Activated CD8-positive, alpha-beta T cell treated with anti-CD3 and anti-CD28 coated beads for 36 hours (primary cell): ENCODE data around the gene FXYD2. TPM values are rescaled to one million over a fixed set of nuclear protein-coding genes. Genes with fewer than 3 reads are reported as not detected.

Source experiments
- ATAC-seq: fragments of 200-7000 bp; cut with Tn5 transposase; one replicate; pipeline ENCODE4 v1.10.0; 2021; ENCODE audit warnings: mild to moderate bottlenecking, moderate library complexity
- CTCF ChIA-PET: fragments of 350-600 bp; sonication (Branson Sonifier 250); formaldehyde crosslinking; loops from one replicate; lab custom pipeline; 2021; ENCODE audit warnings: antibody characterized with exemption; lab: Charles Lee
- POLR2A ChIA-PET: fragments of 350-600 bp; sonication (Branson Sonifier 250); formaldehyde crosslinking; loops from one replicate; lab custom pipeline; 2021; ENCODE audit warnings: antibody characterized with exemption; lab: Charles Lee
- DNase-seq: peaks from one replicate; pipeline ENCODE4 v3.0.0-alpha.2; 2020
- H3K27ac Mint-ChIP-seq: one replicate; pipeline ENCODE4 v1.8.0; 2021; ENCODE audit warnings: mild to moderate bottlenecking, mixed read lengths
- H3K27me3 Mint-ChIP-seq: one replicate; pipeline ENCODE4 v1.8.0; 2021; ENCODE audit warnings: mixed read lengths
- H3K36me3 Mint-ChIP-seq: one replicate; pipeline ENCODE4 v1.8.0; 2021; ENCODE audit warnings: low read depth, mixed read lengths
- H3K4me1 Mint-ChIP-seq: one replicate; pipeline ENCODE4 v1.8.0; 2021; ENCODE audit warnings: low read depth, mixed read lengths
- H3K4me3 Mint-ChIP-seq: one replicate; pipeline ENCODE4 v1.8.0; 2021; ENCODE audit warnings: mild to moderate bottlenecking, moderate library complexity, mixed read lengths
- H3K9me3 Mint-ChIP-seq: one replicate; pipeline ENCODE4 v1.8.0; 2021; ENCODE audit warnings: mixed read lengths
- CTCF ChIP-seq: fragments of 200-600 bp; IDR thresholded peaks from one replicate; pipeline ENCODE4 v1.8.0; 2022; ENCODE audit warnings: antibody characterized with exemption, mild to moderate bottlenecking
- intact Hi-C: fragments of 100-400 bp; cut with micrococcal nuclease; formaldehyde crosslinking; loops from one replicate; pipeline ENCODE4 v1.10.0; 2022
- total RNA-seq, 2 experiments: library from RNA; stranded (reverse); gene quantifications; one replicate each; pipeline ENCODE4 v1.2.3, GENCODE V29; 2021

FXYD2 gene
- total RNA-seq, 2 experiments from 2014 or later: 6.7 to 7.2 TPM

DNA sequence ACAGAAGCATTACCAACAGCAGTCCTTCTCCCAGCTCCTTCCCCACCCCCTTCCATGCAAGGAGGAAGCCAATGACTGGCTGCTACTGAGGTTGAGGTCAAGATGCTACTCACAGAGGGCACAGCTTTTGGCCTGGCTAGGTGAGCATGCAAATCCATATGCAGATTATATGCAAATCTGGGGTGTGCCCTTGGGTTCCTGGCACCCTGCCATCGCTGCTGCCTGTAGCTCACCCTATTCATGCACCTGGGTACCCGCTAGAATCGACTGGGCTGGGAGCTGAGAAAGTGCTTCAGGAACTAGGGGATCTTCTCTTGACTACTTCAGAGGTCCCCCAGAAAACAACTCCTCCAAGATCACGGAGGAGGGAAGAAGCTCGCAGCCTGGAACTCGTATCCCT lies 31.6 kb downstream of the FXYD2 start:
- H3K27ac Mint-ChIP-seq: no peak overlapping the region
- no peak for TF ChIP-seq CTCF
- DNase-seq (no peak), ATAC-seq (no peak)
- peaks cover 13% of the 10 kb centered on the region for H3K4me1 Mint-ChIP-seq
- H3K27me3 Mint-ChIP-seq: peaks cover 42% of the 10 kb centered on the region
- no peak overlapping the region for H3K4me3 Mint-ChIP-seq
- H3K9me3 Mint-ChIP-seq: no peaks in the 10 kb centered on the region
- no peaks in the 10 kb centered on the region for H3K36me3 Mint-ChIP-seq
- intact Hi-C loops: no loop called here
- ChIA-PET POLR2A (no interaction called here), CTCF (interaction anchor here (0.8 to 2.1 kb wide), 4 partner anchors 14 to 367 kb away, joined by 3 to 9 read pairs (median 4); no protein-coding TSS in a partner anchor)

- no peak overlapping the region for H3K27ac Mint-ChIP-seq
- ATAC-seq: no peak
- intact Hi-C loops: no loop called here
- CTCF ChIA-PET: interaction anchor here (1.1 to 2.1 kb wide), 2 partner anchors 15 to 25 kb away, joined by 4 to 9 read pairs; no protein-coding TSS in a partner anchor
- no peaks in the 10 kb centered on the region for H3K9me3 Mint-ChIP-seq
- H3K36me3 Mint-ChIP-seq: no peaks in the 10 kb centered on the region
- H3K27me3 Mint-ChIP-seq: peaks cover 39% of the 10 kb centered on the region
- H3K4me1 Mint-ChIP-seq: peaks cover 10% of the 10 kb centered on the region
- no peak overlapping the region for H3K4me3 Mint-ChIP-seq
- TF ChIP-seq CTCF: no peak
- POLR2A ChIA-PET: no interaction called here
- DNase-seq: no peak
Observed at GRCh38 chr11:117792241-117792640, 32.3 kb downstream of the FXYD2 start.

DNA sequence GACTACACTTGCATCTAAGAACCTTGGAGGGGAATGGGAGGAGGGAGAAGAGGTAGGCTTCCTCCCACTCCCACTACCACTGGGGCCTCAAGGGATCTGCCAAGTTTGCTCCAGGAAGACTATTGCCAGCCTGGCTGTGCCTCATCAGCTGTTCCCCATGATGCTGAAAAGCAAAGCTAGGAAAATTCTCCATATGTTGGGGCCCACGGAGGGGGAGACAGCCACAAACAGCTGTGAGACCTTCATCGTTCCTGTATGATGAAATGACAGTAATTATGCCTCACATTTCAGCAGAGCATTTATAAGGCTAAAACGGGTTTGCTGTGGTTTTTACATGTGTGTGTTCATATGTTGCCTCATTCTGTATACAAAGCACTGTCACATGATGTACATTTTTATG lies 34.3 kb downstream of the FXYD2 start:
- no peak for ATAC-seq

GRCh38 chr11:117789241-117789640 lies 35.3 kb downstream of the FXYD2 start:
- H3K27ac Mint-ChIP-seq: no peak overlapping the region
- no peaks in the 10 kb centered on the region for H3K9me3 Mint-ChIP-seq
- intact Hi-C loops: no loop called here
- no peaks in the 10 kb centered on the region for H3K36me3 Mint-ChIP-seq
- ChIA-PET CTCF (interaction anchor here (0.7 to 1.1 kb wide), 3 partner anchors 16 to 363 kb away, joined by 3 read pairs; no protein-coding TSS in a partner anchor), POLR2A (no interaction called here)
- ATAC-seq (no peak), DNase-seq (no peak)
- H3K27me3 Mint-ChIP-seq: peaks cover 25% of the 10 kb centered on the region
- TF ChIP-seq CTCF: no peak
- no peaks in the 10 kb centered on the region for H3K4me1 Mint-ChIP-seq
- H3K4me3 Mint-ChIP-seq: no peak overlapping the region

More for the DNA sequence above, 34.3 kb downstream of the FXYD2 start:
- POLR2A ChIA-PET: interaction anchor here (0.6 kb wide), 1 partner anchor 54 kb away, joined by 3 read pairs; no protein-coding TSS in a partner anchor
- Mint-ChIP-seq H3K4me1 (no peaks in the 10 kb centered on the region), H3K9me3 (no peaks in the 10 kb centered on the region), H3K36me3 (no peaks in the 10 kb centered on the region), H3K27ac (no peak overlapping the region), H3K27me3 (peaks cover 30% of the 10 kb centered on the region), H3K4me3 (no peak overlapping the region)
- intact Hi-C loops: no loop called here
- no peak for TF ChIP-seq CTCF
- no peak for DNase-seq
- CTCF ChIA-PET: interaction anchor here (1.1 kb wide), 1 partner anchor 15 kb away, joined by 3 read pairs; no protein-coding TSS in a partner anchor

DNA sequence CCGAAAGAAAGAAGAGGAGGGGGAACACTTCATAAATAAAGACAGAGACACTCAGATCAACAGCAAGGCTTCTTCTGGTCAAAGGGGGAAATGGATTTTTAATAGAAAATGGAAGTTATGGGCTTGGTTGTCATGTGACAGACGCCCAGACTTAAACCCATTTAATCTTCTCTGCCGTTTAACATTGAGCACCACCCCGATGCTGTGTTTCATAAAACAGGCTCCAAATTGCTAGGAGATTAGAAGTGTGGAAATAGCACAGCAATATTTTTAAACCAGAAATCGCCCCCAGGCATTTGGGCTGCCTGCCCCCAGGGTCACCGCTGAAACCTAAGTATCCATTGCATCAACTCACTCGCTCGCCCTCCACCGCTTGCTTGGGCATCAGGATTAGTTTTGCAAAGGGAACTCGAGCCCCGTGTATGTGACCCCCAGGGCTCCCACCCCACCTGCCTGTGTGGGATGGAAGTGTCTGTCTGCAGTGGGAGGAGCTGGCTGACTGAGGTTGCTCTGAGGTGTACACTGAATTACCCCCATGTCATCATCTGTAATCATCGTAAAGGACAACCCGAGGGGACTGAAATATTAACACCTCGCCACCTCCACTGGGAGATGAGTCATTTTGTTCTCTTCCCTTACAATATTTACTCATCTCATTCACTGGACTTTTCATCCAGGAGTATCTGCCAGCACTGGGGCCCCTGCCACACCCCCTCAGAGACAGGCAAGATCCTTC lies 38.2 kb downstream of the FXYD2 start:
- H3K27me3 Mint-ChIP-seq: peaks cover 15% of the 10 kb centered on the region
- ChIA-PET CTCF (interaction anchor here (1.3 to 1.7 kb wide), 3 partner anchors 8 to 31 kb away, joined by 3 to 10 read pairs (median 5); no protein-coding TSS in a partner anchor), POLR2A (no interaction called here)
- DNase-seq (no peak), ATAC-seq (no peak)
- H3K36me3 Mint-ChIP-seq: no peaks in the 10 kb centered on the region
- H3K4me3 Mint-ChIP-seq: no peak overlapping the region
- no peaks in the 10 kb centered on the region for H3K4me1 Mint-ChIP-seq
- no peak overlapping the region for H3K27ac Mint-ChIP-seq
- TF ChIP-seq CTCF: no peak
- intact Hi-C loops: no loop called here
- H3K9me3 Mint-ChIP-seq: no peaks in the 10 kb centered on the region
